Uterus (tissue), 2 donors: ENCODE data around the gene LCN10.

Experiments
- CTCF ChIP-seq, 4 experiments: fragments of 200-600 bp in 2 of 4; fragments of 450-650 bp in 2 of 4; sonication (generic) in 2 of 4; IDR thresholded peaks; one replicate each; pipeline ENCODE4 v1.5.1; 2016 to 2019; ENCODE audit warnings: antibody characterized with exemption in 4 of 4, mild to moderate bottlenecking in 2 of 4, moderate library complexity in 1 of 4
- POLR2A ChIP-seq, 2 donors: fragments of 450-650 bp; IDR thresholded peaks; one replicate each; pipeline ENCODE4 v1.6.1; 2016; ENCODE audit warnings: antibody characterized with exemption in 2 of 2, mild to moderate bottlenecking in 1 of 2, moderate library complexity in 1 of 2

GRCh38 chr9:136703276-136703860, 39.4 kb downstream of the LCN10 start:
- TF ChIP-seq CTCF (IDR thresholded peaks at IDR 0.05) (no peak), POLR2A (IDR thresholded peaks at IDR 0.05) (no peak)
